Adrenal gland (tissue), 12 donors: Measurements from ENCODE around the gene ROR2. TPM values are rescaled to one million over a fixed set of nuclear protein-coding genes. Genes with fewer than 3 reads are reported as not detected.

Experiments used
- DNase-seq, 7 donors: peaks; one replicate each; pipeline ENCODE4 v3.0.0-alpha.2; 2019 to 2020
- H3K27ac ChIP-seq, 5 donors: fragments of 200-600 bp; sonication (generic) in 4 of 5; 1 replicate in 3 of 5; 2 replicates in 2 of 5; pipeline versions ENCODE4 v1.5.1 to v1.8.0; 2016 to 2020; ENCODE audit warnings: mild to moderate bottlenecking in 1 of 5
- H3K27me3 ChIP-seq: fragments of 200-600 bp; 2 replicates; pipeline ENCODE4 v1.8.0; 2021
- H3K36me3 ChIP-seq, 2 donors: fragments of 200-600 bp; replicated peaks in 1 of 2; 1 replicate in 1 of 2; 2 replicates in 1 of 2; pipeline versions ENCODE4 v1.5.1 to v1.8.0; 2018 to 2022
- H3K4me1 ChIP-seq, 2 donors: fragments of 200-600 bp; replicated peaks in 1 of 2; 1 replicate in 1 of 2; 2 replicates in 1 of 2; pipeline versions ENCODE4 v1.5.1 to v1.8.0; 2018 to 2021
- H3K4me3 ChIP-seq, 4 donors: fragments of 200-600 bp; sonication (generic) in 3 of 4; one replicate each; pipeline ENCODE4 v1.5.1; 2016 to 2018
- H3K9me3 ChIP-seq, 3 donors: fragments of 200-600 bp; sonication (generic) in 1 of 3; replicated peaks in 1 of 3; 1 replicate in 2 of 3; 2 replicates in 1 of 3; pipeline versions ENCODE4 v1.5.1 to v1.8.0; 2016 to 2021
- POLR2A ChIP-seq, 2 donors: fragments of 450-650 bp; IDR thresholded peaks; one replicate each; pipeline ENCODE4 v1.6.1; 2017; ENCODE audit warnings: antibody characterized with exemption in 2 of 2, mild to moderate bottlenecking in 2 of 2, moderate library complexity in 1 of 2
- WGBS, 4 donors: extraction: QIAGEN DNeasy Blood & Tissue Kit in 2 of 4; methylation state at CpG; one replicate each; pipeline versions ENCODE4 v1.1.5 to v1.1.7; 2013 to 2017; 5-methylcytosine and 5-hydroxymethylcytosine counted together
- intact Hi-C, 2 donors: fragments of 100-400 bp; cut with DNase I; formaldehyde crosslinking; loops; one replicate each; pipeline versions ENCODE4 v1.14.1 to v1.15.0; 2022 to 2023
- polyA plus RNA-seq, 3 donors: library from polyadenylated mRNA; stranded (reverse); fragments of 200-250 nt in 2 of 3; fragments of 350-450 nt in 1 of 3; fragmentation: Illumina TruSeq in 1 of 3; extraction: RNeasy Lipid Tissue Mini Kit (QIAGEN cat#74804) in 1 of 3; gene quantifications; one replicate each; pipeline ENCODE4 v1.2.3, GENCODE V29; 2013 to 2014
- total RNA-seq, 9 donors: library from RNA; depleted of rRNA in 4 of 9; stranded (reverse); fragments of >200 nt in 4 of 9; fragments of 120-200 nt in 1 of 9; fragmentation: NEBNext Ultra II Directional in 1 of 9; extraction: Animal tissue kit (Norgen Biotek cat#: 25700) in 1 of 9; gene quantifications; one replicate each; pipeline versions ENCODE4 v1.1.0 to v1.2.4, GENCODE V29; 2013 to 2023
- TF ChIP-seq, protein P1 (sequence below), 6 experiments: fragments of 450-650 bp in 4 of 6; fragments of 200-600 bp in 2 of 6; sonication (generic) in 1 of 6; IDR thresholded peaks; 1 replicate in 5 of 6; 2 replicates in 1 of 6; pipeline versions ENCODE4 v1.5.1 to v1.8.0; 2016 to 2021; ENCODE audit warnings: antibody characterized with exemption in 6 of 6, mild to moderate bottlenecking in 2 of 6, moderate library complexity in 1 of 6
- donor health status: healthy with polysubstance abuse.
- donor health status: Bipolar disorder and iron deficiency.
- donor health status: DM: yes; HTN: yes; CAD: no.
- donor health status: DM: no; HTN: no; CAD: no.
- donor health status: DM: no; HTN: no; CAD: no.
- donor health status: DM: yes; HTN: yes; CAD: no.

ROR2 gene
- total and polyA plus RNA-seq, 12 donors, result 3.9 to 23.9 (median 11.4) TPM

DNA sequence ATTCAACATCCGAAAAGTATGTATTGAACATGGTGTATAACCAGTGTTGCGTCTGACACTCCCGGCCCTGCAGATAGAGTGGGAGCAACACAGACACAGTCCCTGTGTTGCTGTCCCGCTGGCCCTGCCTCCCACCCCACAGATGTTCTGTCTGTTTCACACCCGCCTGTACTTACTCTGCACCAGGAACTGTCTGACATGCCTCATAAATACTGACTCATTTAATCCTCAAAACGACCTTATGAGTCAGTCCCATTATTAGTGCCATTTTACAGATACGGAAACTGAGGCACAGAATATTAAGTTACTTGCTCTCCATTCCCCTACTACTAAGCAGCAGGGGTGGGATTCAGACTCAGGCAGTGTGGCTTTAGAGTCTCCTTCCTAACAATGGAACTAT, 416.6 kb downstream of the ROR2 start:
- DNase-seq, result no peak
- Histone ChIP-seq H3K36me3 (no peaks in the 10 kb centered on the region), H3K4me3 (no peak overlapping the region), H3K4me1 (no peaks in the 10 kb centered on the region), H3K9me3 (no peaks in the 10 kb centered on the region), H3K27me3 (no peaks in the 10 kb centered on the region), H3K27ac (no peak overlapping the region)
- TF ChIP-seq POLR2A (IDR thresholded peaks at IDR 0.05), result no peak
- TF ChIP-seq, protein P1, sequence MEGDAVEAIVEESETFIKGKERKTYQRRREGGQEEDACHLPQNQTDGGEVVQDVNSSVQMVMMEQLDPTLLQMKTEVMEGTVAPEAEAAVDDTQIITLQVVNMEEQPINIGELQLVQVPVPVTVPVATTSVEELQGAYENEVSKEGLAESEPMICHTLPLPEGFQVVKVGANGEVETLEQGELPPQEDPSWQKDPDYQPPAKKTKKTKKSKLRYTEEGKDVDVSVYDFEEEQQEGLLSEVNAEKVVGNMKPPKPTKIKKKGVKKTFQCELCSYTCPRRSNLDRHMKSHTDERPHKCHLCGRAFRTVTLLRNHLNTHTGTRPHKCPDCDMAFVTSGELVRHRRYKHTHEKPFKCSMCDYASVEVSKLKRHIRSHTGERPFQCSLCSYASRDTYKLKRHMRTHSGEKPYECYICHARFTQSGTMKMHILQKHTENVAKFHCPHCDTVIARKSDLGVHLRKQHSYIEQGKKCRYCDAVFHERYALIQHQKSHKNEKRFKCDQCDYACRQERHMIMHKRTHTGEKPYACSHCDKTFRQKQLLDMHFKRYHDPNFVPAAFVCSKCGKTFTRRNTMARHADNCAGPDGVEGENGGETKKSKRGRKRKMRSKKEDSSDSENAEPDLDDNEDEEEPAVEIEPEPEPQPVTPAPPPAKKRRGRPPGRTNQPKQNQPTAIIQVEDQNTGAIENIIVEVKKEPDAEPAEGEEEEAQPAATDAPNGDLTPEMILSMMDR (IDR thresholded peaks at IDR 0.05), result no peak
- intact Hi-C loops, result no loop called here
- 72 to 82% (median 79%) methylated on average over 7 of the region's 7 CpGs for WGBS, 4 donors

DNA sequence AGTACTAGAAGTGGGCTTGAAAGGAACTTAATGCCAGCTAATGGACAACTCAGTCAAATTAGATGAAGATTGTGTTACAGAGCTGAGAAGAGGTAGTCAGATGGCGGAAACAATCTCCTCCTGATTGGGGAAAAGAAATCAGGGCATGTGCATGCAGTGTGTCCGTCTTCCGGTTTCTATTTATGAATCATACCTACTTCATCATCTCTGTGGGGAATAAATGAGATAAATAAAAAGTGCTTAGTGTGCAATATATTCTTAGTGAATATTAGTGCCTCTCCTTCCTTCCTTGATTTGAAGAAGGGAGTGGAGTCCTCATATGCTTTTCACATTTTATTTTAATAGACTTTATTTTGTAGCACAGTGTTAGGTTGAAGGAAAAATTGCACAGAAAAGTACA, 417.7 kb downstream of the ROR2 start:
- no peaks in the 10 kb centered on the region for H3K36me3 ChIP-seq

DNA sequence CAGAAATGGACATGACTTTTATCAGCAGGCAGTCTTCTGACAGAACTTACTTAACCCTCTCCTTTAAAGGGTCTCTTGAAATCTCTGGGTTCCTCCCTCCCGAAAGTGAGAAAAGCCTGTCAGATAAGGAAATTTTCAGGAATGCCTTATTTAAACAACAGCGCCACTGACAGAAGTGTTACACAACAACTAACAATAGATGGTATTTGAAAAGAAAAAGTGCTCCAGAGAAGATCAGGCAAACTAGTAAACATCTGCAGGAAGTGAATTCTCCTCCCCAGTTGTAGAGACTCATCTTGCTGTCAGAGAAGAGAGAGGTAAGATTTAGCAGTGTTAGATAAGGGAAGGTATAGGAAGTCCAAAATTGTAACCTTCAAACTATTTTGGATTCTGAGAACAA, 419.2 kb downstream of the ROR2 start:
- Histone ChIP-seq H3K36me3 (no peaks in the 10 kb centered on the region), H3K27me3 (no peaks in the 10 kb centered on the region), H3K4me1 (no peaks in the 10 kb centered on the region), H3K4me3 (no peak overlapping the region), H3K27ac (no peak overlapping the region), H3K9me3 (no peaks in the 10 kb centered on the region)
- no peak for DNase-seq
- TF ChIP-seq, protein P1 (IDR thresholded peaks at IDR 0.05), result no peak
- no peak for TF ChIP-seq POLR2A (IDR thresholded peaks at IDR 0.05)
- intact Hi-C loops, result no loop called here
- WGBS, 4 donors, result 52 to 71% (median 65%) methylated on average over 2 of the region's 2 CpGs

More for the DNA sequence above, 417.7 kb downstream of the ROR2 start:
- no peak overlapping the region for H3K4me3 ChIP-seq
- H3K27ac ChIP-seq, result no peak overlapping the region
- no peak for DNase-seq
- TF ChIP-seq POLR2A (IDR thresholded peaks at IDR 0.05), result no peak
- TF ChIP-seq, protein P1 (IDR thresholded peaks at IDR 0.05), result no peak
- H3K9me3 ChIP-seq, result no peaks in the 10 kb centered on the region
- intact Hi-C loops, result no loop called here
- H3K27me3 ChIP-seq, result no peaks in the 10 kb centered on the region
- no peaks in the 10 kb centered on the region for H3K4me1 ChIP-seq
- 68 to 79% (median 73%) methylated on average over 3 of the region's 3 CpGs for WGBS, 4 donors

DNA sequence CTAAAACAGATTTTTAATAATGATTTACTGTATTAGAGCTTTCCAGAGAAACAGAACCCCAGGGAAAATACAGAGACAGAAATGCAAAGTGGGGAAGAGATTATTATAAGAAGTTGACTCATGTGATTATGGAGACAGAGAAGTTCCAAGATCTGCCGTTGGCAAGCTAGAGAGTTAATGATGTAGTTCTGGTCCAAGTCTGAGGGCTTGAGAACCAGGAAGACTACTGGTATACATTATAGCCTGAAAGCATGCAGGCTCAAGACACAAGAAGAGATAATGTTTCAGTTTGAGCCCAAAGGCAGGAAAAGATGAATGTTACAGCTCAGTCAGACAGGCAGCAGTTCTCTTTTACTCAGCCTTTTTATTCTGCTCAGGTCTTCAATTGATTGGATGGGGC, 427.5 kb downstream of the ROR2 start:
- no peak for TF ChIP-seq POLR2A (IDR thresholded peaks at IDR 0.05)
- TF ChIP-seq, protein P1 (IDR thresholded peaks at IDR 0.05), result no peak
- H3K27ac ChIP-seq, result no peak overlapping the region
- no peaks in the 10 kb centered on the region for H3K4me1 ChIP-seq
- 34 to 68% (median 51%) methylated on average over 1 of the region's 1 CpG for WGBS, 4 donors
- H3K9me3 ChIP-seq, result no peaks in the 10 kb centered on the region
- DNase-seq, result no peak
- no peak overlapping the region for H3K4me3 ChIP-seq
- no peaks in the 10 kb centered on the region for H3K27me3 ChIP-seq
- intact Hi-C loops, result no loop called here
- H3K36me3 ChIP-seq, result no peaks in the 10 kb centered on the region
